IMR-90 (cell line): ENCODE results near the gene ACACA. TPM values are rescaled to one million over a fixed set of nuclear protein-coding genes. Genes with fewer than 3 reads are reported as not detected.

Experiments used
- ATAC-seq: fragments of 200-7000 bp; cut with Tn5 transposase; 2 replicates; pipeline ENCODE4 v1.9.1; 2020; ENCODE audit warnings: low read depth, mild to moderate bottlenecking, moderate library complexity
- BruUV-seq: library from RNA; stranded (reverse); fragments of 400-500 nt; replicated peaks from 2 replicates; lab custom pipeline; 2021; lab: Mats Ljungman, UMichigan
- CTCF ChIA-PET: fragments of 300-600 bp; formaldehyde crosslinking; extraction: SDS; loops from one replicate; lab custom pipeline; 2021; ENCODE audit warnings: antibody characterized with exemption; lab: Yijun Ruan, JAX
- POLR2A ChIA-PET: fragments of 300-600 bp; sonication (Branson Sonifier 250); formaldehyde crosslinking; loops from one replicate; lab custom pipeline; 2022; ENCODE audit warnings: antibody characterized with exemption; ENCODE audit not compliant: unreplicated experiment; lab: Charles Lee
- DNase-seq: peaks from one replicate; pipeline ENCODE4 v3.0.0; 2013
- H2AFZ ChIP-seq: replicated peaks from 2 replicates; pipeline ENCODE3; 2013; ENCODE audit warnings: low read length, mild to moderate bottlenecking; ENCODE audit not compliant: poor library complexity
- H2AK5ac ChIP-seq: 2 replicates; pipeline ENCODE4 v1.6.1; 2013; ENCODE audit warnings: low read depth, low read length, inconsistent platforms
- H2AK9ac ChIP-seq: replicated peaks from 2 replicates; pipeline ENCODE3; 2013; ENCODE audit warnings: mild to moderate bottlenecking, low read depth, low read length, moderate library complexity; ENCODE audit not compliant: poor library complexity
- H2BK120ac ChIP-seq: 2 replicates; pipeline ENCODE4 v1.6.1; 2013; ENCODE audit warnings: low read depth, low read length, inconsistent platforms
- H2BK15ac ChIP-seq: 3 replicates; pipeline ENCODE4 v1.6.1; 2013; ENCODE audit warnings: low read depth, low read length, inconsistent platforms
- H2BK20ac ChIP-seq: 2 replicates; pipeline ENCODE4 v1.6.1; 2013; ENCODE audit warnings: low read depth, mild to moderate bottlenecking, inconsistent platforms, low read length, moderate library complexity
- H2BK5ac ChIP-seq: 2 replicates; pipeline ENCODE4 v1.6.1; 2013; ENCODE audit warnings: mild to moderate bottlenecking, low read depth, low read length, inconsistent platforms; ENCODE audit not compliant: poor library complexity, severe bottlenecking
- H3K14ac ChIP-seq: replicated peaks from 2 replicates; pipeline ENCODE4 v1.6.1; 2013; ENCODE audit warnings: low read depth, low read length, inconsistent platforms
- H3K18ac ChIP-seq: 2 replicates; pipeline ENCODE4 v1.6.1; 2013; ENCODE audit warnings: low read depth, low read length, control low read depth
- H3K23ac ChIP-seq: 2 replicates; pipeline ENCODE4 v1.6.1; 2013; ENCODE audit warnings: low read depth, low read length, inconsistent platforms
- H3K27ac ChIP-seq: 2 replicates; pipeline ENCODE4 v1.5.1; 2013; ENCODE audit warnings: mild to moderate bottlenecking, control low read depth, low read length; ENCODE audit not compliant: insufficient read depth
- H3K27me3 ChIP-seq: 2 replicates; pipeline ENCODE4 v1.6.1; 2013; ENCODE audit warnings: low read length; ENCODE audit not compliant: control insufficient read depth, insufficient read depth
- H3K36me3 ChIP-seq: 2 replicates; pipeline ENCODE4 v1.6.1; 2013; ENCODE audit warnings: low read length, mixed read lengths; ENCODE audit not compliant: control insufficient read depth, insufficient read depth
- H3K4ac ChIP-seq: 2 replicates; pipeline ENCODE4 v1.6.1; 2013; ENCODE audit warnings: low read depth, low read length, inconsistent platforms
- H3K4me1 ChIP-seq: 2 replicates; pipeline ENCODE4 v1.6.1; 2013; ENCODE audit warnings: low read length, mixed read lengths; ENCODE audit not compliant: control insufficient read depth, insufficient read depth
- H3K4me2 ChIP-seq: 2 replicates; pipeline ENCODE4 v1.6.1; 2013; ENCODE audit warnings: low read depth, mild to moderate bottlenecking, control low read depth, low read length, moderate library complexity
- H3K4me3 ChIP-seq: 2 replicates; pipeline ENCODE4 v1.5.1; 2013; ENCODE audit warnings: low read depth, mild to moderate bottlenecking, control low read depth, low read length, moderate library complexity; ENCODE audit not compliant: insufficient read depth
- H3K56ac ChIP-seq: 2 replicates; pipeline ENCODE4 v1.6.1; 2013; ENCODE audit warnings: low read length, inconsistent platforms; ENCODE audit not compliant: insufficient read depth; ENCODE audit errors: extremely low read depth
- H3K79me1 ChIP-seq, 2 experiments: 2 replicates each; pipeline ENCODE4 v1.6.1; 2013; ENCODE audit warnings: low read length in 2 of 2, inconsistent platforms in 1 of 2, low read depth in 1 of 2
- H3K9ac ChIP-seq: 2 replicates; pipeline ENCODE4 v1.6.1; 2013; ENCODE audit warnings: low read depth, low read length, control low read depth
- H3K9me1 ChIP-seq: 2 replicates; pipeline ENCODE4 v1.6.1; 2013; ENCODE audit warnings: low read length, inconsistent platforms; ENCODE audit not compliant: insufficient read depth
- H3K9me3 ChIP-seq: 2 replicates; pipeline ENCODE4 v1.6.1; 2013; ENCODE audit warnings: low read length; ENCODE audit not compliant: control insufficient read depth, insufficient read depth
- H4K20me1 ChIP-seq: 2 replicates; pipeline ENCODE4 v1.6.1; 2013; ENCODE audit warnings: low read length, inconsistent platforms; ENCODE audit not compliant: insufficient read depth
- H4K5ac ChIP-seq: 2 replicates; pipeline ENCODE4 v1.6.1; 2013; ENCODE audit warnings: mild to moderate bottlenecking, low read depth, low read length, control low read depth
- H4K8ac ChIP-seq, 2 experiments: 2 replicates each; pipeline ENCODE4 v1.6.1; 2013; ENCODE audit warnings: low read depth in 2 of 2, low read length in 2 of 2, control low read depth in 1 of 2, inconsistent platforms in 1 of 2
- H4K91ac ChIP-seq: 2 replicates; pipeline ENCODE4 v1.6.1; 2013; ENCODE audit warnings: low read depth, low read length, inconsistent platforms; ENCODE audit not compliant: insufficient read depth
- CEBPB ChIP-seq: IDR thresholded peaks from 2 replicates; pipeline ENCODE4 v1.6.1; 2012; ENCODE audit warnings: low read depth, low read length, improper control_type of control experiment
- CHD1 ChIP-seq: IDR thresholded peaks from 2 replicates; pipeline ENCODE4 v1.6.1; 2012; ENCODE audit warnings: low read depth, low read length, improper control_type of control experiment
- MAZ ChIP-seq: IDR thresholded peaks from 2 replicates; pipeline ENCODE4 v1.6.1; 2012; ENCODE audit warnings: low read depth, mild to moderate bottlenecking, low read length, improper control_type of control experiment, moderate library complexity, borderline replicate concordance
- RFX5 ChIP-seq: IDR thresholded peaks from 2 replicates; pipeline ENCODE4 v1.8.0; 2012; ENCODE audit warnings: low read depth, mild to moderate bottlenecking, low read length, moderate library complexity
- SMC3 ChIP-seq: fragments of 150-350 bp; IDR thresholded peaks from 2 replicates; pipeline ENCODE4 v1.6.1; 2016; ENCODE audit warnings: low read depth, mild to moderate bottlenecking, antibody characterized with exemption, low read length, moderate library complexity
- WGBS, 2 experiments: methylation state at CpG; one replicate each; pipeline versions ENCODE4 v1.1.5 to v1.1.7; 2013; ENCODE audit warnings: missing lambda C conversion rate in 2 of 2; ENCODE audit not compliant: insufficient read length in 1 of 2; ENCODE audit errors: extremely low coverage in 2 of 2; 5-methylcytosine and 5-hydroxymethylcytosine counted together
- dilution Hi-C: fragments of 300-500 bp; cut with HindIII; formaldehyde crosslinking; loops from one replicate; pipeline ENCODE4 v1.14.3; 2018; ENCODE audit warnings: low sequenced_read_pairs; ENCODE audit not compliant: unreplicated experiment
- in situ Hi-C: fragments of 300-500 bp; cut with MboI; formaldehyde crosslinking; loops from 3 replicates; pipeline ENCODE4 v1.14.3; 2019; ENCODE audit warnings: low sequenced_read_pairs, inconsistent platforms, mixed read lengths
- intact Hi-C: fragments of 100-400 bp; cut with micrococcal nuclease; formaldehyde crosslinking; loops from 2 replicates; pipeline ENCODE4 v1.10.0; 2022
- polyA plus RNA-seq, 3 experiments: library from polyadenylated mRNA; depleted of rRNA; stranded (reverse); fragments of >200 nt; gene quantifications; 2 replicates each; pipeline ENCODE4 v1.2.3, GENCODE V29; 2012; ENCODE audit warnings: low replicate concordance in 1 of 3
- total RNA-seq: library from RNA; depleted of rRNA; stranded (reverse); fragments of >200 nt; gene quantifications from 2 replicates; pipeline ENCODE4 v1.2.3, GENCODE V29; 2012
- TF ChIP-seq, protein P1 (sequence below): fragments of 150-350 bp; IDR thresholded peaks from 2 replicates; pipeline ENCODE4 v1.6.1; 2016; ENCODE audit warnings: low read depth, mild to moderate bottlenecking, low read length, moderate library complexity, borderline replicate concordance

ACACA gene
- total and polyA plus RNA-seq, 2 of the 4 experiments (the other 2 are of a cell fraction) = 21.3 to 39.1 TPM

DNA sequence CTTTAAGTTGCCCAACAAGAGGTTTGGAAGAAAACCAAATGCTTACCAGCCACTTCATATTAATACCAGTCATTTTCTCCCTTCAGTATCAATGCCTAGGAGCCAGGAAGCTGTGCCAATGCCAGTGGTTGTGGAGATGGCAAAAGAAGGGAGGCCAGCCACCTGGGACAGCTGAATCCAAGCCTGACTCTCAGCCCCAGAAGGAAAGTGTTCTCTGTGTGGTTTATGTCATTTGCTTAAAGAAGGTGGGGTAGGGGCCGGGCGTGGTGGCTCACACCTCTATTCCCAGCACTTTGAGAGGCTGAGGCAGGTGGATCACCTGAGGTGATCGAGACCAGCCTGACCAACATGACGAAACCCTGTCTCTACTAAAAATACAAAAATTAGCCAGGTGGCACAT lies 17.5 kb downstream of the ACACA start:
- Histone ChIP-seq H3K36me3 (no peaks in the 10 kb centered on the region), H2BK20ac (no peak overlapping the region), H3K79me1 (peaks cover 0 to 25% of the 10 kb centered on the region in 2 experiments; a peak in 3 of 4 replicates), H3K9ac (no peak overlapping the region), H3K4me2 (no peak overlapping the region), H3K4ac (no peak overlapping the region), H4K8ac (no peak overlapping the region), H3K56ac (no peak overlapping the region), H2BK15ac (no peak overlapping the region), H4K91ac (no peak overlapping the region), H3K4me1 (peaks cover 7% of the 10 kb centered on the region), H2AK9ac (no peak overlapping the region), H2AK5ac (no peak overlapping the region), H3K14ac (no peak overlapping the region), H3K27me3 (no peaks in the 10 kb centered on the region), H2BK5ac (no peak overlapping the region), H3K9me1 (0 out of 2 replicates have a peak, but pooled peaks cover 5% of the 10 kb centered on the region), H3K23ac (no peak overlapping the region), H2BK120ac (no peak overlapping the region), H4K5ac (no peak overlapping the region), H3K18ac (no peak overlapping the region), H2AFZ (no peak overlapping the region), H3K9me3 (no peaks in the 10 kb centered on the region), H4K20me1 (peaks cover 5% of the 10 kb centered on the region; the same call in 1 of the 2 replicates), H3K27ac (no peak overlapping the region), H3K4me3 (no peak overlapping the region)
- ChIA-PET POLR2A (no interaction called here), CTCF (interaction anchor here (0.7 kb wide), 1 partner anchor 18 kb away, joined by 3 read pairs; no protein-coding TSS in a partner anchor)
- ATAC-seq (no peak), DNase-seq (no peak)
- no CpG with 5 or more reads among the region's 4 CpGs for WGBS, 2 experiments
- TF ChIP-seq SMC3 (no peak), CEBPB (no peak), MAZ (no peak), RFX5 (no peak), CHD1 (no peak)
- TF ChIP-seq, protein P1, sequence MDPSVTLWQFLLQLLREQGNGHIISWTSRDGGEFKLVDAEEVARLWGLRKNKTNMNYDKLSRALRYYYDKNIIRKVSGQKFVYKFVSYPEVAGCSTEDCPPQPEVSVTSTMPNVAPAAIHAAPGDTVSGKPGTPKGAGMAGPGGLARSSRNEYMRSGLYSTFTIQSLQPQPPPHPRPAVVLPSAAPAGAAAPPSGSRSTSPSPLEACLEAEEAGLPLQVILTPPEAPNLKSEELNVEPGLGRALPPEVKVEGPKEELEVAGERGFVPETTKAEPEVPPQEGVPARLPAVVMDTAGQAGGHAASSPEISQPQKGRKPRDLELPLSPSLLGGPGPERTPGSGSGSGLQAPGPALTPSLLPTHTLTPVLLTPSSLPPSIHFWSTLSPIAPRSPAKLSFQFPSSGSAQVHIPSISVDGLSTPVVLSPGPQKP = no peak
- dilution Hi-C loops (no loop called here), intact Hi-C loops (no loop called here), in situ Hi-C loops (no loop called here)
- no TSS peak for BruUV-seq
